NCI-H187 treated with DMSO at 0.1 percent for 48 hours (cell line): ENCODE results near the gene BAG1.

Experiments
- DNase-seq: peaks from one replicate; lab custom pipeline; 2025; lab: John Stamatoyannopoulos, UW

The BAG1 gene

GRCh38 chr9:33264473-33265177, at the start of gene BAG1, which contains the start of gene CHMP5:
BAG1 (minus strand) TSS chr9:33264708.
CHMP5 (plus strand) TSS chr9:33265049; CDS start chr9:33265079, 30 bp downstream.
- peak; percentile 82 for DNase-seq

DNA sequence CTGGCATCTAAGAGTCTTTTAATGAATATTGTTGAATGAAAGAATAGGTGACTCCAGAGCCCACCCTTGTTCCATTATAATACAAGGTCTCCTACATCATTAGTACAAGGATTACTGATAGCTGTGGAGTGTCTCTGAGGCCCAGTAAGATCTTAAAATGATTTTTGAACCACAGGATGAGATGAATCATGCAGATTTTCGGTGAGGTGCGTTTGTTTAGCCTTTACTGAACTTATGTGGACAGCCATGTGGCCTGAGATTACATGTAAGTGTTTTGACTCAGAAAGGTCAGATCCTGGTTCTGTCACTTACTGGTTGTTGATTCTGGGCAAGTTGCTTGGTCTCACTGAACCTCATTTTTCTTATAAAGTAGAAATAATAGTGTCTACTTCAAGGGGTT, 47.4 kb upstream of the BAG1 start:
- no peak for DNase-seq

GRCh38 chr9:33310748-33311147, 46.2 kb upstream of the BAG1 start:
- DNase-seq = no peak

DNA sequence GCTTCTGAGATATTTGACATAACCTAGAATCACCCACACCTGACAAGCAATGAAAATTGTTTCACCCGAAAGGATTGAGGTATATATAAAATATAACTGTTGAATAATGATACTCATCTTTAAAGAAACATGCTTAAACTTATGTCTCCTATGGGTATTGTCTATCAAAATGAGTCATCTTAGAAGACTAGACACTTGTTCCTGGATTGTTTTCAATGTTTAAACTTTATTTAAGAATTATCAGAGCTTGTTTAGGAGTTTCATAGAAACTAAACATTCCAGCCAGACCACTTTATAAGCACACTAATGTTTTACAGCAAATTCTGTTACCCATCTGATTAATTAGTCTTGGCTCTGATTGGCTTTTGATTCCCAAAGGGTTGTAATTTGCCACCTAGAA, 45.4 kb upstream of the BAG1 start:
- DNase-seq = no peak

DNA sequence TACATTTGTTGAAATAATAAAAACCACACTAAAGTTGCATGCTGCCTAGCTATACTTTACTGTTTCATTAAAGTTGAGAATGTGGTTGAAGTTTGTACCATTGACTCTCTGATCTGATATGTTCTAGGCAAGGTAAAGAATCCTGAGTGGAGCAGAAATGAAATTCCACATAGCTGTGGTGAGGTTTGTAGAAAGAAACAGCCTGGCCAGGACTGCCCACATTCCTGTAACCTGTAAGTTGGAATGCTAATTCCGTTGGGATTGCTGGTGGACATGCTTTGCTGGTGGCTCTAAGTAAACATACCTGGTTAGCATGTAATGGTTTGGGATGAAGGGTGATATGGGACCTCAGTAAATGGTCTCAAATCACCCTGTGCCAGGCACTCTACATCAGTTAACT, 42.6 kb upstream of the BAG1 start:
- DNase-seq = no peak

- no peak for DNase-seq
Measured at GRCh38 chr9:33306037-33306436, 41.5 kb upstream of the BAG1 start.

DNA sequence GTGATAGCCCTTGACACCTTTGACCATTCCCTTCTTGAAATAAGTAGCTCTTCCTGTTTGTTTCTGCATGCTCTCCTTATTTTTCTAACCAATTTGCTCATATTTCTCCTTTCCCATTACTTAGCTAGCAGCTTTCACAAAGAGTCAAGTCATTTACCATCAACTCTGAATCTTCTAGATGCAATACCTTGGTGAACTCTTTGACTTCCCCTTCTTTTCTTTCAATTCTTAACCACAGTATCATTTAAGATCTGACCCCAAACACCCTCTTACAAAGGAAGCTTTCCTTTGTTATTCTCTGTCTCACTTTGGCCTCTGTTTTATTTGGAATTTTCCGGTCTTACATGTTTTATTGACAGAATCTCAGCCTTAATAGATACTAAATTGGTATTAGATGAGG, 39.9 kb upstream of the BAG1 start:
- DNase-seq = no peak

DNA sequence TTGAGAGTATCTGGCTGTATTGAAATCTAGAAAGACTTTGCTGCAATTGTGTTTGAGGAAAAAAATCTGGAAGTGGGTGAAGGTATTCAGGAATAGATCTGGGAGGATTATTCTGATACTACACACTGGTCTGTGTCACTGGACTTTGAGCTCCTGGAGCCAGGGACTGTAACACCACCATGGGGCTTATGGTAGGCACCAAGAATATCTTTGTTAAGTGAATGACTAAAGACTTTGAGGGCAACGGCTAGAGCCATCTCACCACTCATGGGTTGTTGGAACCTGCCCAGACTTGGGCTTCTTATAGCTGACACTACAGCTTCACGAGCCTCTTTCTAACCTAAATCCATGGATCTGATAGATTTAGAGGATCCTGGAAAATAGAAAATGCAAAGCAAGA, 36.0 kb upstream of the BAG1 start:
- DNase-seq = no peak

DNA sequence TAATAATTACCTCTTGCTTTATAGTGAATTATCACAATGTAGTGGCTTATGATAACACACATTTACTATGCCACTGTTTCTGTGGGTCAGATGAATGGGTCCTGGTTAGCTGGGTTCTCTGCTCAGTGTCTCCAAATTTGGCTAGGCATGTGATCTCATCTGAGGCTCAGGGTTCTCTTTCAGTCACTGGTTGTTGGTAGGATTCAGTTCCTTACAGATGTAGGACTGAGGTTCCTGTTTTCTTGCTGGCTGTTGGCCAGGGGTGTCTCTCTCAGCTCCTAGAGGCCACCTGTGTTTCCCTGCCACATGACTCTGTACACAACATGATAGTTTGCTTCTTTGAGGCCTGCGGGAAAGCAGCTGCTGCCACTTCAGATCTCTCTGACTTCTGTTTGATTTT, 32.9 kb upstream of the BAG1 start:
- no peak for DNase-seq

DNA sequence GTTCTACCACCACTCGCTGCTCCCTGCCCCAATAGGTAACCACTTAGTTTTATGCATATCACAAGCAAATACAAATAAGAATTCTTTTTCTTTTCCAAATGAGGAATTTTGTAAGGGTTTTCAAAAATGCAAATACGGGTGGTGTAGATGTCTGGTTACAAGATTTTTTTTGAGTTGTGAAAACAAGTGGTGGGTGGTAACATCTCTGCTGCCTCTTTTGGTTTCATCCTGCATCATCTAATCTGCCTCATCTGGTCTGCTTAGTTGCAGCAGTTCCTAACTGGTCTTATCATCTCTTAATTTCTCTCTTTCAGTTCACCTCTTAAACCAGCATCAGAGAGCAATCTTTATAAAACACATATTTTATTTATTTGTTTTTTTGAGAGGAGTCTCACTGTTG, 31.1 kb upstream of the BAG1 start:
- no peak for DNase-seq

GRCh38 chr9:33294670-33295432, 30.3 kb upstream of the BAG1 start:
- no peak for DNase-seq

- no peak for DNase-seq
Measured at GRCh38 chr9:33293782-33294181, 29.3 kb upstream of the BAG1 start.

GRCh38 chr9:33291901-33292300, 27.4 kb upstream of the BAG1 start:
- DNase-seq = no peak

GRCh38 chr9:33291031-33291397, 26.5 kb upstream of the BAG1 start:
- DNase-seq = no peak

DNA sequence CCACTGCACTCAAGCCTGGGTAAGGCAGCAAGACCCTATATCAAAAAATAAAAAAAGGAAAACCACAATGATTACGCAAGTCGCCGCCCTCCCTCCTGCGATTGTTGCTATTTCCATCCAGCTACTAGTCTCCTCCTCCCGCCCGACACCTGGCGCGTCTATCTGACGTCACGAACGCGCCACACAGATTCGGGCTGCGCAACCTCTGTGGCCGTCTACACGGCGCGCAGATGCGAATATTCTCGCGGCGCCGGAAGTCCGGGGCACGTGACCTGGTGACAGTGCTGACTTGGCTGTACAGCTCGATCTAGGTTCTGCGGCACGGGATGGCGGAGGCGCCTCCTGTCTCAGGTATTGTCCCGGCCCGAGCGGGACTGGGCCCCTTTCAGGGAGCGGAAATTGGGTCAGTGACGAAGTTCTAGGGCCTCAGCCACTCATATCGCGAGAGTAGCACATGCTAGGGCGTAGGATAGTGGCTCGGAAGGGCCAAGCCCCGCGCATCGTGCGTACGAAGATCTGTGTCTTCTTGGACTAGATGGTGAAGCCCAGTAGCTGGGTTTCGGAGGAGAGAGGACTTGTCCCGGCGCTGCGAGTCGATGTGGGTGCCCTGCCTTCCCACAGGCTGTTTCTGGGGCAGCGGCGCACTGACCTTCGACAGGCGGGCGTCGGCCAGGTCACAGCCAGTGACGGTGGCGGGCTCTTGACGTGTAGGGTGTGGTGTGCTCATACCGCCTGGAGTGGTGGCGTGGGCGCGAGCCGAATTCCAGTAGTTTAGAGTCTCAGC, 25.9 kb upstream of the BAG1 start, which contains the start of gene NFX1:
Gene NFX1 (plus strand): TSS at position 270 of the 784 bp plus-strand sequence. CDS start 57 bp downstream, at position 327.
- DNase-seq = peak; percentile 40

DNA sequence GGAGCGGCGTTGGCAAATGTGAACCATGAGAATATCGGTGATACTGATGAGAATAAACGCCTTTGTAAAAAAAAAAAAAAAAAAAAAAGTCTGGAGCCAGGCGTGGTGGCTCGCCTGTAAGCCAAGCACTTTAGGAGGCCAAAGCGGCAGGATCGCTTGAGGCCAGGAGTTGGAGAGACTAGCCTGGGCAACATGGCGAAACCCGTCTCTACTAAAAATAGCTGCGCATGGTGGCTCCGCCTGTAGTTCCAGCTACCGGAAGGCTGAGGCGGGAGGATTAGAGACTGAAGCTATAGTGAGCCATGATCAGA, 25.4 kb upstream of the BAG1 start:
- DNase-seq = no peak

DNA sequence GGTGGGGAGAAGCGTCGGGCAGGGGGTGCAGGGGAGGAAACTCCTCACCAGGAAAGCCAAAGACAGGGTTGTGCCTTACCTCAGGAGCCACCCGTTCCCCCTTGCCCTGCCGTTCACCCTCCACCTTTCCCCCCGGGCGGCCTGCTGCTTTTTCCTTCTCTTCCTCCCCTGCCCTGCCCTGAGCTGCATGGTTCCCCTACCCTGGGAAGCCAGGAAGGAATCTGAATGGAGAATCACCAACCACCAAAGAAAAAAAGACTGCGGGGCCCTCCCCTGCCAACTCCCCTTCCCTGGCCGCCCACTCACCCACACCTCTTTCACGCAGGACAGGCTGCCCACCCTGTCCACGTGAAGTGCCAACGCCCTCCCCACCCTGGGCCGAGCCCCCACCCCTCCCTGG, 25.0 kb upstream of the BAG1 start:
- no peak for DNase-seq

- no peak for DNase-seq
Measured at GRCh38 chr9:33288828-33289483, 24.4 kb upstream of the BAG1 start.

DNA sequence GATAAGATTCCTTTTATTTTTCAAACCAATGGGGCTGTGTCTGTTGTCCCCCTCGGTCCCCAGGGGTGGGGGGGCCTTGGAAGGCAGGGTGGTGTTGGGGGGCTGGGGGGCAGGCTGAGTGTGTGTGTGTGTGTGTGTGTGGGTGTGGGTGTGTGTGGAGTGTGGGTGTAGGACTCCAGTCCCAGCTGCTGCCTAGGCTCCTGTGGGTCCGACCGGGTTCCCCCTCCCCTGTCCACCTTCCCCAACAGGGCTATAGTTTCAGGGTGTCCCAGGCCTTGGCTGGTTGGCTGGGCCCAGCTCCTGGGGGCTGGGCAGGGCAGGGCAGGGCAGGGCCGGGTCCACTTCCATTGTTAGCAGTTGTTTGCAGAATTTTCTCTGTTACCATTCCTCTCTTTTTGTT, 23.7 kb upstream of the BAG1 start:
- DNase-seq = no peak

GRCh38 chr9:33287087-33287490, 22.6 kb upstream of the BAG1 start:
- no peak for DNase-seq

DNA sequence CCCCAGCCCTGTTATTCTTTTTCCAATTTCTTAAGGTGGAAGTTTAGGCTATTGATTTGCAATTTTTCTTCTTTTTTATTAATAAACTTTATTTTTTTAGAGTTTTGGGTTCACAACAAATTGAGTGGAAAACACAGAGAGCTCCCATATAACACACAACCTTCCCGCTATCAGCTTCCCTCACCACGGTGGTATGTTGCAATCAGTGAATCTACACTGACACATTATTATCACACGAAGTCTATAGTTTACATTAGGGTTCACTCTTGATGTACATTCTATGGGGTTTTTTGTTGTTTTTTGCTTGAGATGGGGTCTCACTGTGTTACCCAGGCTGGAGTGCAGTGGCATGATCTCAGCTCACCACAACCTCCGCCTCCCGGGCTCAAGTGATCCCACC, 21.0 kb upstream of the BAG1 start:
- no peak for DNase-seq

DNA sequence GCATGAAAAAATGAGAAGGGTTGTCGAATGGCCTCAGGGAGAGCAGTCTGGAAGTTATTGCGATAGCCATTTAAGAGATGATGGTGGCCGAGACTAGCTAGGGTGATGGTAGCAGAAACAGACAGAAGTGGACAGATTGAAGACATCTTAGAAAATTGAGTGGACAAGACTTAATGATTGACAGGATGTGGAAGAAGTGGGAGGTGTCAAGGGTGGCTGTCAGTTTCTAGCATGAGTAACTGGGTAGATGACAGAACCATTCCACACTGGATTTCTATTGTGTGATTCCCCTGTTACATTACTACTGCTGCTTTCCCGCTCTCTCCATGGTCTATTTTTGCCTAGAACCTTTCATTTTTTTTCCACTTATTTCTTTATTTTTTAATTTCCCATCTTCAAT, 13.0 kb upstream of the BAG1 start:
- no peak for DNase-seq

- DNase-seq = no peak
Measured at GRCh38 chr9:33273972-33274328, 9.4 kb upstream of the BAG1 start.
